ENCODE measurements around the gene CNTNAP2.

DNA sequence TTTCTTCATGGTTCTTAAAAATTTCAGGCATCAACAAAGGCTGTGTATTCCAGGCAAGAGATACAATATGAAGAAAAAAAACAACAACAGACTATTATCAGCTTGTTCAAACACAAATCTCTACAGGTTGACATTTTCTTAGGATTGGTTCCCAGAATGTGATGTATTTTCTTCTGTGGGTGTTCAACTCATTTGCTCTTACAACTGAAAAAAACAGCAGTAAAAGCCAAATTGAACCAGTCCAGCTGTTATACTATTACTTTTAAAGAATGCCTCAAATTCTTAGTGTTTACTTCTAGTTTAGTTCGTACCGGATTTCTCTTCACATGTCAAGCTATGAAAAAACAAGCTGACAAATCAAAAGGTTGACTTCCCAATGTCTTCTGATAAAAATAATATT, 60.7 kb downstream of the CNTNAP2 start:
- TF ChIP-seq CTCF (IDR thresholded peaks at IDR 0.05; ENCODE audit: insufficient read depth, low read length, poor library complexity, severe bottlenecking) = no peak
- no peak for TF ChIP-seq EZH2phosphoT487 (conservative IDR thresholded peaks at IDR 0.05; ENCODE audit: low read length)
